NCI-H2081 (cell line): Measurements from ENCODE around the gene TBL3.
A peak's percentile ranks its signal among the peaks of the same experiment; 100 is the strongest.
"Not testable (repeated sequence)": the region's sequence is repeated elsewhere in the genome, so short reads cannot be mapped to it uniquely, and the experiment has no call there.

ENCODE experiments used
- DNase-seq, 2 experiments: peaks; one replicate each; lab custom pipeline; 2025; lab: John Stamatoyannopoulos, UW

TBL3 gene

DNA sequence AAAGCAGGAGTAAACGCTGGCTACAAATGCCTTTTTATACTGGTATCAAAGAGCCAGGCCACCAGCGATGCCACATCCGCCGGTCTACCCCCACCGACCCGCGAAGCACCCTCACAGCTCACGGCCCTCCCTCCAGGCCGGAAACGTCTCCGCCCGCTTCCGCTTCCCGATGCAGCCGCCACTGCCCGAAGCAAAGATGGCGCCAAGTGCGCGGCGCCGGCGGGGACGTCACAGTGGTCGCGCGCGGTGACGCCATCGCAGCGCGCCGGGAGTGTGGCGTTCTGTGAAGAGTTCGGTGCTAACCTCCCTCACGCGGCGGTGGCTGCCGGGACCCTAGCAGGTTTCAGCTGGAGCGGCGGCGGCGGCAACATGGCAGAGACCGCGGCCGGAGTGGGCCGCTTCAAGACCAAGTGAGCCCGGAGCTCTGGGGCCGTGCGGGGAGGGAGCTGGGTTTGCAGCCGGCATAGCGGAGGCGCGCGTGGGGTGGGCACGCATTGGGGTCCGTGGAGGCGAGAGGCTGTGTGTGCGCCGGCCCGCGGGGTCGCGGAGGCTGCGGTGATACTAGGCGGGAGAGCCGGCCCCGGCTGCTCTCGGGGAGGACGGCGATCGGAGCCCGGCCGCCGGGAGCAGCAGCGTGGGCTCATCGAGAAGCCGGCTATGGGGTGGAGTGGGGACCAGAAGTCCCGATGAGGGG lies at the start of gene TBL3:
TSS of gene TBL3 (plus strand) at position 258 of the 694 bp plus-strand sequence. CDS start at position 370, 112 bp downstream.
- peak; percentile 92 to 95 for DNase-seq

DNA sequence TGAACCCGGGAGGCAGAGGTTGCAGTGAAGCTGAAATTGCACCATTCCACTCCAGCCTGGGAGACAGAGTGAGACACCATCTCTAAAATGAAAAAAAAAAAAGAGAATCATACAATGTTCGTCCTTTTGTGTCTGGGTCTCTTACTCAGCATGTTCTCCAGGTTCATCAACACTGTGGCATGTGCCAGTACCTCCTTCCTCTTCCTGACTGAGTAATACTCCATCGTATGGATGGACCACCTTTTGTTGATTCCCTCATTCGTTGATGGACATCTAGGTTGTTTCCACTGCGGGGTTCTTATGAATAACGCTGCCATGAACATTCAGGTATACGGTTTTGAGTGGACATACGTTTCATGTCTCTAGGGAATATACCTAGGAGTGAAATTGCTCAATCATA lies 49.5 kb upstream of the TBL3 start:
- DNase-seq, result no peak

DNA sequence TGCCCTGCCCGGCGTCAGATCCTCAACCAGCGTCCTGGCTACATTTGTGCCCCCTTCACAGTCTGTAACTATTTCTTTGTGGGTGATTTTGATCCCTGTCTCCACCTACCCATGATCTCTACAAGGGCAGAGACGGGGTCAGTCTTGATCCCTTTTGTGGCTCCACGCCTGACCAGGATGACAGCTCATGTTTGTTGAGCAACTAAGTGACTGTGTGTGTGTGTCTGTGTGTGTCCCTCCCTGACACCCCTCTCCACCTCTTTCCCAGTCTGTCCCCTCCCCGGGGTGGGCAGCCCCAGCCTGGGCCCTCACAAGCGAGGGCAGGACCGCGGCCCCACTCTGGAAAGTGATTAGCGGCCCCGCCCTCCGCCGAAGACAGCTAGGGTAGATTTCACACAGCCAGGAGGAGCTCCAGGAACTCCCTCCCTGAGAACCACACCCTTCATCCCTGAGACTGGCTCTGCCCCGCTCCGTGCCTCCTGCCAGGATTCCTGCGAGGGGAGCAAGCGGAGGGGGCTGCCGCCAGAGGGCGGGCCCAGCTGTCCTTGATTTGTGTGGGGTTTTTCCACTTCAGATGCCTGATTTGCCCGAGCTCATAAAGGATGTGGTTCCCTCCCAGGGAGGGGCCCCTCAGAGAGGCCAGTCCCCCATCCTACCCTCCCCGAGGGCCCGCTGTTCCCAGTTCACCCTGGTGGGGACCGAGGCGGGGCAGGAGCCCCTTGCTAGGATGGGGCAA lies 48.4 kb upstream of the TBL3 start:
- no peak for DNase-seq

DNA sequence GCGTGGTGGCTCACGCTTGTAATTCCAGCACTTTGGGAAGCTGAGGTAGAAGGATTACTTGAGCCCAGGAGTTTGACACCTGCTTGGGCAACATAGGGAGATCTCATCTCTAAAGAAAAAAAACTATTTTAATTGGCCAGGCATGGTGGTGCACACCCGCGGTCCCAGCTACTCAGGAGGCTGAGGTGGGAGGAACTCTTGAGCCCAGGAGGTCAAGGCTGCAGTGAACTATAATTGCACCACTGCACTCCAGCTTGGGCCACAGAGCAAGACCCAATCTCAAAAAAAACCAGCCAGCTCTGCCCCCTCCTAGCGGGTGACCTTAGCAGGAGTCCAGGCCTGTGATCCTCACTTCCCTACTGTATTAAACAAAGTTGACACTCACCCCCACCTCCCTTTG lies 47.8 kb upstream of the TBL3 start:
- DNase-seq, result no peak

DNA sequence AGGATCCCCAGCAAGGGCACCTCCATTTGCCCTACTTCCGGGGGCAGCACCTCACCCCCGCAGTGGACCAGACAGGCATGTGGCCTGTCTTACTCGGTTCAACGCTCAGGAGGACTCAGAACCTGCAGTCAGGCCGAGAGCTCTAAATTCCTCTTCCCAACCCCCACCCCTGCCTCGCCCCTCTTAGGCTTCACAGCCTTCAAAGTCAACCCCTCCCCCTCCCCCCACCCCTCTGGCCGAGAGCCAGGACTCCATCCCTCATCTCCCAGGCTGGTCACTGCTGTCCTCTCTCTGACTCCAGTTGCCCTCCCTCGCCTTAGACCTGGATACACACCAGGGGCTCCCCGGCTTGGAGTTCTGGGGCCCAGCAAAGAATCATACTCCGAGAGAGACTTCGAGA lies 45.6 kb upstream of the TBL3 start:
- no peak for DNase-seq

DNA sequence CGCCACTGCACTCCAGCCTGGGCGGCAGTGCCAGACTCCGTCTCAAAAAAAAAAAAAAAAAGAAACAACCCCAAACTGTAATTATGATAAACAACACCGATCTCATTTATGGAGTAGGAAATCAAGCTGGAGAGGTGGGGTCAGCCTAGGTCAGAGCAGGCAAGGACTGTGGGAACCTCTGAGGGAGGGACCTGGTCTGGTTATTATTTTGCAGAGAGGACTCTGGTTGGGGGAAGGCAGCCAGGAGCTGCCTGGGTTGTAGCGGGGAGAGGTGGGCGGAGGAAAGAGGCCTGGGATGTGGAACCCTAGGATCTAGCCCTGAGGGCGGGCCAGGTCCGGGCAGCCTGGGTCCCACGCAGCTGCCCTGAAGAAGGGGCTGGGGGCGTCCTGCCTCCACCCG lies 42.7 kb upstream of the TBL3 start:
- peak in 1 of 2 experiments; percentile 27 for DNase-seq

DNA sequence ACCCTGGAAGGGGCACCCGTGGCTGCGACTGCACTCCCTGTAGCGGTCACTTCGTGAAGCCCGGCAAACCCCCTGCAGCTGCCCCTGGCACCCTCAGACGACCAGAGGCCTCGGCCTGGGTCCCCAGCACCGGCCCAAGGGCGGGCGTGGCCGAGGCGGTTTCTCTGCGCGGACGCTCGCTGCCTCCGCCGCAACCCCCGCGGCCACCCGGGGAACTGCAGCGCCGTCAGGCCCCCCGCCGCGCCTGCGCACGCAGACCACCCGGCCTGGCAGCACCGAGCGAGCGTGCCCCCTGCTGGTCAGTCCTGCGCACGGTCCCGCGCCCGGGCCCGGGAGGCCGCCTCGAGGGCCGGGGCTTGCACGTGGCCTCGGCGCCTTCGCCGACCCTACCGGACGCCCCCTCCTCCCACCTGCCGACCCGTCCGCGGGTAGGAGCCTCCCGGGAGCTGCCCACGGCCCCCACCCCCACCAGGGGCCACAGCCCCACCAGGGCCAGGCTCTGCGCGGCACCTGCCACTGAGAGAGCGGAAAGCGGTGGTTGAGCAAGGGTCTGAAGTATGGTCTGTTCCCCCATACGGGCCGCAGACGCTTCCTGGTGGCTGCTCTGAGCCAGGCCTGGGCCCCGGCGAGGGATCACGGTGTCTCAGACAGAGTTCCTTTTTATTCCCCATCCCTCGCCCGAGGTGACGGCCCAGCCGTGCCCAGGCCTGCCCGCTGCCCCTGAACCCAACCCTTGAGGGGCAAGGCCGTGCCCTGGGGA lies 42.1 kb upstream of the TBL3 start:
- peak; percentile 80 to 84 for DNase-seq

DNA sequence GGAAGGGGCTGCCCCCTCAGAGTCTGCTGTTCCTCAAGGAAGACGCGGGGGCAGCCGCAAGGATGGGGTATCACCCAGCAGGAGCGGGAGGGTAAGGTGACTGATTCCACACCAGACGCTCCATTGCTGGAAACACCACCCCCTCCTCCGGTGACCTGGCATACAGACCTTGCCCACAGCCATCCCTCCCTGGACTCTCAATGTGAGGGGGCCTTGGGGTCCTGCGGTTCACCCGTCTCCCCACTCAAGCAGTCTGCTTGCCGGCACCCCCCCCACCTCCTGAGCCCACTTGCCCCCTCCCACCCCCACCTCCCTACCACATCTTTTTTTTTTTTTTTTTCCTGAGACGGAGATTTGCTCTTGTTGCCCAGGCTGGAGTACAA lies 41.5 kb upstream of the TBL3 start:
- DNase-seq, result no peak

DNA sequence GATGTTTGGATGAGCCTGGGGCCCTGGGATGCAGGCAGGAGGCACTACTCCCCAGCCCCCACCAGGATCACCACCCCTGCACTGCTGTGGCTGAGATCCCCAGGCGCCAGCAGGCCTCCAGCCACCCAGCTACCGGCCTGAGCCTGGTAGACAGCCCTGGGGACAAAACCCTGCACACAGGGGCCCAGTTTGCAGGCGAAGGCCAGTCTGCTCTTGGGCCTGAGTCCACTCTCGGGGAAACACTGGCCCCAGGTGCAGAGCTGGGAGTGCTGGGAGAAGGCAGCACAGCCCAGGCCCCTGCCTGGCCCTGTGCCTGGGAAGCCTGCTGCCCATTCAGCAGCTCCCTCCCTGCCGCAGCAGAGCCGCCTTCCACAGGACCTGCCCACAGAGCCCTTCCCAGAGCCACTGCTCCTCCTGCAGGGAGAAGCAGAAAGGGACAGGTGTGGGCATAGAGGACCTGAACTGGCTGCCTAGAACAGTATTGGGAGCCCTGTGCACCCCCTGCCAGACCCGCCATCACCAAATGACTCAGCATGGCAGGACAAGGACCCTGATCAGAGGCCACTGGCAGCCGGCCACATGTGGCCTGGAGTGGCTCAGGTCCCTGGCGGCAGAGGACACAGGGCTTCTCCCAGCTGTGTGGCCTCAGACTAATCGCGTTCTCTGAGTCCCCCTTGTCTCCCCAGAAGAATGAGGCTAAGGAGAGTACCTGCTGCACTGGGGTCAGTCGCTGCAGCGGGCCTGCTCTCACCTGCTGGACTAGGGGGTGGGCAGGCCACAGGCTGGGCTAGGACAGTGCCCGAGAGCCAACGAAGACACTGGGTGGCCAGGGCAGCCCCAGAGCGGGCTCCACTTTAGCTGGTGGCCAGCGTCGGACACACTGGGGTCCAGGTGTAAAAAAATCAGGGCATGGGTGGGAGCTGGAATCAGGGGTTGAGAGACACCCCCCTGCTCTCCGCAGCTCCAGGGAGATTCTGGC lies 39.5 kb upstream of the TBL3 start:
- DNase-seq, result no peak

DNA sequence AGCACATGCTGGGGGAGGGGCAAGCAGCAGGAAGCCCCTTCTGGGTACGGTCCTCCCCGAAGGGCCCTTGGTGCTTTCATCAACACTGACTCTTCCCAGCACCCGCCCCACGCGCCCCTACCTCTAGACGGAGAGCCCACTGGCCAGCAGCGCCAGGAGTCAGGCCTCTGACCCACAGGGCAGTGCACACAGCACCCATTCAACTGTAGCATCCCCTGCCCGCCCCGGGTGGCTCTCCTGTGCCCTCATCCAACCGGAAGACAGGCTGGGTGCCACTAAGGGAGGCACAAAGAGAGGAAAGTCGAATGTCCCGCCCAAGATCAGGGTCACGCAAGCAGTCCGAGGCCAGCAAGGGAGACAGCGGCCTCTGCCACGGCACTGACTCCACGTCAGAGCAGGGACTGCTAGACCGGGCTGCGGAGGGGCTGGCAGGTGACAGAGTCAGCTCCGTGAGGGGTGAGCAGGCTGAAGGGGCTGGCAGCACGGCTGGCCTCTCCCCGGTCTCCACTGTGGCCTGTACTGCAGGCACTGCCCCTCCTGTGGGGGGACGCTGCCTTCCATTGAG lies 38.7 kb upstream of the TBL3 start:
- no peak for DNase-seq

DNA sequence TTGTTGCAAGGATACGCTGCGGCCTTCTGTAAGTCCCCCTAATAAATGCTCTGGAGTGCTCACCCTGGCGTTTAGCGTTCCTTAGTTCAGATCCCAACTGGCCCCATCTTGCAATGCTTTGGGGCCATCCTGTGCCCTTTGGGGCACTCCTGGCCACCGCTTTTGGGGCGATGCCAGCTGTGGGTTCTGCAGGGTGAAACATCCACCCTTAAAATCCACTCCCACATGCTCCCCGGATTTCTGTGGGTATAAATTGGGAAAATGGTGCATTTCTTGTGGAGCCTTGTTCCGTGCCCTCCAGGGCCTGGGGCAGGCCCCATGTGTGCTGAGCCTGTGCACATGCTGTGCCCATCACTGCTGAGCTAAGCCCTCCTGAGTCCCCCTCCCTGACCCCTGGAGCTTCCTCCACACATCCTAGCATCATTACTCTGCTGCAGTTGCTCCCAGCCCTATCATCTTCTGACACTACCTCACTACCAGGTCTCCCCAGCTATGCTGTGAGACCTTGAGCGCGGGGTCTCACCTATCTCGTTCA lies 34.8 kb upstream of the TBL3 start:
- no peak for DNase-seq

DNA sequence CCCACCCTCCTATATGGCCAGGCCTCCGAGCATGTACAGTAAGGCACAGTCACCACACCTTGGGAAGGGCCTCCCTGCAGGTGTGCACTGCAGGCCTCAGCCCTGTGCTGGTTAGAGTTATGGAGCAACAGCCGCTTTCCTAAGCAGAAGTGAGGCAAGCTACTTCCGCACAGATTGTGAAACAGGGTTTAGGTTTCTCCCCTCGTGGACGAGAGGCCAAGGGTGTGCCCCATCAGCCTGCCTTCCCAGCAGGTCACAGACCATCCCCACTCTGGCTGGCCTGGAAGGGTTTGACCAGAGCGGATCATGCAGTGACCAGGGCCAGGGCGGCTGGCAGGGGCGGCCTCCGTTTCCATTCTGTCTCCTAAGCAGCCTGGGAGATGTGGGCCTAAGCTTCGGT lies 33.5 kb upstream of the TBL3 start:
- DNase-seq, result no peak

DNA sequence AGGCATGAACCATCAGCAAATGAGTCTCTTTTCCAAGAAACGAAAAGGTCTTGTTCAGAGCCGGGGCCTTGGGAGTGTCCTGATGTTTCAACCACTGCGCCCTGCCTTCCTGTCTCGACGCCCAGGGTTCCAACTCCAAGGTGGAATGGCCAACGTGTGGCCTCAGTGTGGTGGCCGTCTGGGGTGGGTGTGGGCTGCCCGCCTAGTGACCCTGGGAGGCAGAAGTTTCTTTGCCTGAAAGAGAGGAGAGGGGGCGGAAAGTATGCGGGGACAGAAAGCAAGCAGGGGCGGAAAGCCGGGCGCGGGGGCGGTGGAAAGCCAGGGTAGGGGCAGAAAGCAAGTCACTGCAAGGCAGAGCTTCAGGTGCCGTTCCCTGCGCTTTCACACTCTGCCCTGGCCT lies 32.9 kb upstream of the TBL3 start:
- DNase-seq, result no peak

DNA sequence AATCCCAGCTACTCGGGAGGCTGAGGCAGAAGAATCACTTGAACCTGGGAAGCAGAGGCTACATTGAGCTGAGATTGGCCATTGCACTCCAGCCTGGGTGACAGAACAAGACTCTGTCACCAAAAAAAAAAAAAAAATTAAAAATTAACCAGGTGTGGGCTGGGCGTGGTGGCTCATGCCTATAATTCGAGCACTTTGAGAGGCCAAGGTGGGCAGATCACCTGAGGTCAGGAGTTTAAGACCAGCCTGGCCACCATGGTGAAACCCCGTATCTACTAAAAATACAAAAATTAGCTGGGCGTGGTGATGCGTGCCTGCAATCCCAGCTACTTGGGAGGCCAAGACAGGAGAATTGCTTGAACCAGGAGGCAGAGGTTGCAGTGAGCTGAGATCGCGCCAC lies 32.0 kb upstream of the TBL3 start:
- not testable (repeated sequence) for DNase-seq

DNA sequence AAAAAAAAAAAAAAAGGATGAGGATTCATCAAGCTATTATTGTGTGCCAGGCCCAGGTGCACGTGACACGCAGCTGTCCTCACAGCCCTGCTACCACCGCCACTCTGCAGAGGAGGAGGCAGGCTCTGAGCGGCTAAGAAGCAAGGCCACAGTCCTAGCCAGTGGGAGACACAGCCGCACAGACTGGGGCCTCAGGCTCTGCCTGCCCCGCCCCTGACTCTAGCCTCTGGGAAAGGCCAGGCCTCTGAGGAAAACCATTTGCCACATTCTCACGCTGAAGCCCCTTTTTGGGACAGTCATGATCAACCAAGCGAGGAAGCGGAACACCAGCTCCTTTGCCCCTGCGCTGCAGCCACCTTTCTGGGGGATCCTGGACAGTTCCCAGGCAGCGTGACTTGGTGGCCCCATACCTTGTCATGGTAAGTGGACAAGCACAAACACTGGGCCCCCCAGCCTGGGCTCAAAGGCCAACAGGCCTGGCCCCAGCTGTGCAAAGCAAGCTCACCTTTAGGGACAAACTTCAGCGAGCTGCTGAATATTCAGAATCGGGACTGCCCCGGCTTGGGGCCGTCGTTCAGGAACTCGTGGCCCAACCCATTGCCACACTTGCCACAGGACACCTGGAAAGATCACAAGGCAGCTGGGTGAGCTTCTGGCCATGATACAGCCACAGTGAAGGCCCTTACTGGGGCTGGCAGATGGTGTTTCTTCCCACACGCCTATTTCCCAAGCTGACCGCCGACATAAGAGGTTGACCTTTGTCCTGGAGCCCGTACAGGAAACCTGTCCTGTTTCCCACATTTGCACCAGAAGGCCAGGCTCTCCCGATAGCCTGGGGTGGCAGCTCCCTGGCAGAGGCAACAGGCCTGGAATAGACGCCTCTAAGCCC lies 31.3 kb upstream of the TBL3 start:
- DNase-seq, result no peak

DNA sequence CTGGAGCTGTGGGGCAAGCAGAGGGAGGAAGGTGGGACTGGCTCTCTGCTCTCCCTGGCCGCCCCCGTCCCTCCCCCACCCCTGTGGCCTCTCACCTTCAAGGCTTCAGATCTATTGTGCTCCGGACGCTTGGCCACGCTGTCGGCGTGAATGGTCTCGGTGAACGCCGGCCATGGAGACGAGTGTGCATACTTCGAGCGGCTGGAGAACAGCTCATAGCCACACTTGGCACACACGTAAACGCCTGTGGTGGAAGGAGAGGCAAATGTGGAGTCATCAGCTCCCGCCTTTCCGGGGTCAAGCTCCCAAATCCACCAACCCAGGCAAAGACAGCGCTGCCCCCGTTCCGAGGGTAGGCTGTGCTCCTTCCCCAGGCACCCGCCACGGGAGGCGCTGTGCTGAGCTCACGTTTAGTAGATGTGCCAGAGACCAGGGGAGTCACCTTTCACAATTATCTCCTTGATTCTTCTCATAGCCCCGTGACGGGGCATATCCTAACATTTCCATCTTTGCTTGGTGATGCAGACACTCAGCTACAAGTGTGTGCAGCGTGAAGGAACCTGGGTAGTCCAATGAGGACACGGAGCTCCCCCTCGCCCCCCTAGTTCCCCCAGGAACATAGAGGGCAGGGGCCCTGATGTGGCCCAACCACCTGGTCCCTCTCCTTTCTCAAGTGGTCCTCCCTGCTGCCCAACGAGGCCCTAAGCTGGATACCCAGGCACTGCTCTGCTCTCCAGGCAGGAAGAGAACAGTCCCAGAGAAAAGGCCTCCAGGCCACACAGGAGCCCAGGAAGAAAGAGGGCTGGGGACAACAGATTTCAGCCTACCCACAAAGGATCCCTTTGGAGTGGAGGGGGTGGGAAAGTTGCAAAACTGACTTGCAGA lies 30.4 kb upstream of the TBL3 start:
- DNase-seq, result no peak

DNA sequence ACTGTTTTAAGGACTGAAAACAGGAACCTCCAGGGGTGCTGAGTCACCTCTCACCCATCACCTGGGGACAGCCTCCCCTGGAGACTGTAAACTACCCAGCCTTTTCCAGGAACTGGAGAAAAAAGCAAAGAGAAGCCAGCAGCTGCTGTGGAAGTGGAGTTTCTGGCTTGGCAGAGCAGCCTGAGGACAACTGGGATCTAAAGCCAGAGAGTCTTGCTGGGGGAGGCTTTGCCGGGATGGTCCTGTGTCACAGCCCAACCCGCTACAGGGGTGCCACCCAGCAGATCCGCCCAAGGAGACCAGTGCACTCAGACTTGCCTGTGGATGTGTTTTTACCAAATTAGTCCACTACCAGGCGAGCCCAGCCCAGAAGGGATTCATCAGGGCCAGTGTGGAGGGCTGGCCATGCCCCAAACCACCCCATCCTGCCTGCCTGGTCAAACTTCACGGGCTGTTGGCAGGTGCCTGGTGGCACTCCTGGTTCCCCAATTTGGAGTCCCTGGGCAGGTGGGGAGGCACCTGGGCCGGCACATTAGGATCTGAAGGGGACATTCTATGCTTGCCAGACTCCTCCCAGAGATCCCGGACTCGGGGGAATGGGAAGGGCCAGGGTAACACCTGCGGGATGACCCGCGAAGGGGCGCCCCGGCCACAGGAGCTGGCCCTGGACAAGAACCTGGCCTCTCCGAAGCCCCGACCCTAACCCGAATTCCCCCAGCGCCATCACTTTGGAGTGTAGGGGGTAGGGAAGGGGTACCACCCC lies 29.6 kb upstream of the TBL3 start:
- no peak for DNase-seq
